H1 (cell line): Measurements from ENCODE around the gene RAET1E. TPM values are rescaled to one million over a fixed set of nuclear protein-coding genes. Genes with fewer than 3 reads are reported as not detected.

Experiments
- CHD1 ChIP-seq: IDR thresholded peaks from 2 replicates; pipeline ENCODE4 v1.6.1; 2012; ENCODE audit warnings: low read depth, low read length, improper control_type of control experiment
- EGR1 ChIP-seq: IDR thresholded peaks from 2 replicates; pipeline ENCODE4 v1.6.1; 2011; ENCODE audit warnings: low read depth, low read length, borderline replicate concordance
- GTF2F1 ChIP-seq: IDR thresholded peaks from 2 replicates; pipeline ENCODE4 v1.6.1; 2012; ENCODE audit warnings: low read depth, low read length, improper control_type of control experiment, borderline replicate concordance
- HDAC2 ChIP-seq, 2 experiments: fragments of 300-600 bp in 1 of 2; sonication (generic) in 1 of 2; IDR thresholded peaks; 2 replicates each; pipeline ENCODE4 v1.6.1; 2011 to 2012; ENCODE audit warnings: low read depth in 2 of 2, low read length in 2 of 2, mild to moderate bottlenecking in 2 of 2, moderate library complexity in 2 of 2, borderline replicate concordance in 1 of 2, inconsistent platforms in 1 of 2
- NRF1 ChIP-seq: IDR thresholded peaks from 2 replicates; pipeline ENCODE4 v1.6.1; 2011; ENCODE audit warnings: mild to moderate bottlenecking, low read depth, low read length, improper control_type of control experiment
- USF2 ChIP-seq: IDR thresholded peaks from 2 replicates; pipeline ENCODE4 v1.6.1; 2011; ENCODE audit warnings: low read length, improper control_type of control experiment
- ZNF274 ChIP-seq: IDR thresholded peaks from 2 replicates; pipeline ENCODE4 v1.7.0; 2012; ENCODE audit warnings: low read length, borderline replicate concordance; ENCODE audit errors: extremely low read depth
- polyA plus RNA-seq, 7 experiments: library from polyadenylated mRNA; depleted of rRNA in 3 of 7; stranded (reverse) in 5 of 7; unstranded in 2 of 7; fragments of >200 nt in 5 of 7; fragments of 200-250 nt in 2 of 7; gene quantifications; 1 replicate in 5 of 7; 2 replicates in 1 of 7; 4 replicates in 1 of 7; pipeline versions ENCODE4 v1.2.1 to v1.2.3, GENCODE V29; 2011 to 2013; ENCODE audit warnings: missing spikeins in 2 of 7, mixed read lengths in 2 of 7
- total RNA-seq: library from RNA; stranded (reverse); fragmentation: NEBNext Ultra II Directional; extraction: Animal tissue kit (Norgen Biotek cat#: 25700); gene quantifications from 2 replicates; pipeline ENCODE4 v1.2.1, GENCODE V29; 2021

Gene RAET1E
- total and polyA plus RNA-seq, 2 of the 8 experiments (the other 6 are each of a cell fraction or from before 2014, with no cell fraction given): not detected

- TF ChIP-seq CHD1 (no peak), EGR1 (no peak), ZNF274 (no peak), NRF1 (no peak), USF2 (no peak), GTF2F1 (no peak), HDAC2 (IDR thresholded peaks at IDR 0.05; ENCODE audit: borderline replicate concordance in 1 of 2, low read depth in 2 of 2, low read length in 2 of 2) (no peak)
Measured at GRCh38 chr6:149904661-149905370, 6.9 kb upstream of the RAET1E start (continued).
